Measurements from ENCODE around the gene FAM107B. TPM values are rescaled to one million over a fixed set of nuclear protein-coding genes. Genes with fewer than 3 reads are reported as not detected.

Gene FAM107B
- total RNA-seq, 1 experiment from 2014 or later, result 41.6 TPM

DNA sequence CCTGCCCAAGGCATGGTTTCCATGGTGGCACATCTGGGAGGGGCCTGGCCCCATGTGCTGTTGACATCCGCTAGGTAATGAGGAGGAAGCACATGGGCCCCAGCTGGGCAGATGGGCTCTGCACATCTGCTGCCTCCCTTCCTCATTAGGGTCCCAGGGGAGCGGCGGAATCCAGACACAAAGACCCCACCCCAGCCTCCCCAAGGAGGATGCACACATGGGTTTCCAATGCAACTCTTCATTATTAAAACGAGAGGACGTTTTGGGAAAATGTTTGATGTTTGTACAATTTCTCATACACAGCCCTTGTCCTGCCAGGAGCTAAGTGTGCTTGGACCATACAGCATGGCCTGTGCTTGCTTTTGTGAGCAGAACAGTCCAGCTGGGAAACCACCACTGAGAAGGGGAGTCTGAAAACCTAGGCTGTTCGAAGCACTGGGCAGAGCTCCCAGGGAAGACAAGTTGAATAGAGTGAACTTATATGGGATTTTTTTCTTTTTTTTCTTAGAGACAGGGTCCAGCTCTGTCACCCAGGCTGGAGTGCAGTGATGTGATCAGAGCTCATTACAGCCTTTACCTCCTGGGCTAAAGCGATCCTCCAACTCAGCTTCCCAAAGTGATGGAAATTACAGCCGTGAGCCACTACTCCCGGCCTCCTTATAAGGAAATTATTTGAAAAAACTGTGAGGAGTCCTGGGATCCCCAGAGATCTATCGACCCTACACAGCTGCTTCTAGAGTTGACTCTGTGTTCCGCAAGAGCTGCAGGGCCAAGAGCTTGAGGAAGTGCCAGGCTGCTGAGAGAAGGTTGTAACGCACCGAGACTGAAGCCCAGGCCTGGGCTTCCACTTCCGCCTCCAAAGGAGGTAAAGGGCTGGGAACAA lies 23.4 kb downstream of the FAM107B start:
- Histone ChIP-seq H3K27ac (ENCODE audit: low read depth, low read length) (no peak overlapping the region), H3K4me3 (replicated peaks in 1 of 2; ENCODE audit: low read depth in 1 of 2, low read length in 2 of 2) (no peak overlapping the region), H3K9me2 (ENCODE audit: insufficient read depth) (no peaks in the 10 kb centered on the region), H2AFZ (ENCODE audit: low read depth, low read length, poor library complexity, severe bottlenecking) (no peak overlapping the region), H3K36me3 (ENCODE audit: control insufficient read depth in 1 of 2, insufficient read depth in 2 of 2, low read length in 2 of 2) (no peaks in the 10 kb centered on the region), H3K9me3 (ENCODE audit: control insufficient read depth in 1 of 2, insufficient read depth in 1 of 2, low read depth in 1 of 2, low read length in 2 of 2) (no peaks in the 10 kb centered on the region), H3K4me2 (ENCODE audit: low read length) (no peak overlapping the region), H3K9ac (ENCODE audit: low read length) (no peak overlapping the region), H3K27me3 (ENCODE audit: insufficient read depth, low read length) (peaks cover 14% of the 10 kb centered on the region; the same call in 1 of the 2 replicates), H3K4me1 (ENCODE audit: control insufficient read depth in 1 of 2, insufficient read depth in 2 of 2, low read length in 2 of 2) (no peaks in the 10 kb centered on the region), H4K20me1 (ENCODE audit: insufficient read depth) (no peaks in the 10 kb centered on the region), H3K79me2 (ENCODE audit: insufficient read depth, low read length) (no peaks in the 10 kb centered on the region)
- ChIA-PET POLR2A (no interaction called here), RAD21 (ENCODE audit: low non-redundant PET in 1 of 2, low total read pairs in 2 of 2, uncharacterized antibody in 2 of 2, unreplicated experiment in 2 of 2) (no interaction called here), CTCF (no interaction called here)
- DNase-seq (ENCODE audit: low read depth, low spot score) (no peak), ATAC-seq (no peak)
- no TSS peak for BruUV-seq (replicated peaks)
- no peak for TF ChIP-seq YY1 (IDR thresholded peaks at IDR 0.05; ENCODE audit: extremely low read depth, insufficient replicate concordance, low read depth, low read length)
- TF ChIP-seq ZFX (IDR thresholded peaks at IDR 0.05), result no peak
- no peak for TF ChIP-seq EGR1 (IDR thresholded peaks at IDR 0.05; ENCODE audit: low read depth)
- TF ChIP-seq, protein P1, sequence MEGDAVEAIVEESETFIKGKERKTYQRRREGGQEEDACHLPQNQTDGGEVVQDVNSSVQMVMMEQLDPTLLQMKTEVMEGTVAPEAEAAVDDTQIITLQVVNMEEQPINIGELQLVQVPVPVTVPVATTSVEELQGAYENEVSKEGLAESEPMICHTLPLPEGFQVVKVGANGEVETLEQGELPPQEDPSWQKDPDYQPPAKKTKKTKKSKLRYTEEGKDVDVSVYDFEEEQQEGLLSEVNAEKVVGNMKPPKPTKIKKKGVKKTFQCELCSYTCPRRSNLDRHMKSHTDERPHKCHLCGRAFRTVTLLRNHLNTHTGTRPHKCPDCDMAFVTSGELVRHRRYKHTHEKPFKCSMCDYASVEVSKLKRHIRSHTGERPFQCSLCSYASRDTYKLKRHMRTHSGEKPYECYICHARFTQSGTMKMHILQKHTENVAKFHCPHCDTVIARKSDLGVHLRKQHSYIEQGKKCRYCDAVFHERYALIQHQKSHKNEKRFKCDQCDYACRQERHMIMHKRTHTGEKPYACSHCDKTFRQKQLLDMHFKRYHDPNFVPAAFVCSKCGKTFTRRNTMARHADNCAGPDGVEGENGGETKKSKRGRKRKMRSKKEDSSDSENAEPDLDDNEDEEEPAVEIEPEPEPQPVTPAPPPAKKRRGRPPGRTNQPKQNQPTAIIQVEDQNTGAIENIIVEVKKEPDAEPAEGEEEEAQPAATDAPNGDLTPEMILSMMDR (IDR thresholded peaks at IDR 0.05 in 2 of 3, conservative IDR thresholded peaks at IDR 0.05 in 1 of 3; ENCODE audit: borderline replicate concordance in 1 of 3, insufficient read depth in 1 of 3, low read depth in 2 of 3, low read length in 2 of 3), result no peak
- TF ChIP-seq, protein P2, sequence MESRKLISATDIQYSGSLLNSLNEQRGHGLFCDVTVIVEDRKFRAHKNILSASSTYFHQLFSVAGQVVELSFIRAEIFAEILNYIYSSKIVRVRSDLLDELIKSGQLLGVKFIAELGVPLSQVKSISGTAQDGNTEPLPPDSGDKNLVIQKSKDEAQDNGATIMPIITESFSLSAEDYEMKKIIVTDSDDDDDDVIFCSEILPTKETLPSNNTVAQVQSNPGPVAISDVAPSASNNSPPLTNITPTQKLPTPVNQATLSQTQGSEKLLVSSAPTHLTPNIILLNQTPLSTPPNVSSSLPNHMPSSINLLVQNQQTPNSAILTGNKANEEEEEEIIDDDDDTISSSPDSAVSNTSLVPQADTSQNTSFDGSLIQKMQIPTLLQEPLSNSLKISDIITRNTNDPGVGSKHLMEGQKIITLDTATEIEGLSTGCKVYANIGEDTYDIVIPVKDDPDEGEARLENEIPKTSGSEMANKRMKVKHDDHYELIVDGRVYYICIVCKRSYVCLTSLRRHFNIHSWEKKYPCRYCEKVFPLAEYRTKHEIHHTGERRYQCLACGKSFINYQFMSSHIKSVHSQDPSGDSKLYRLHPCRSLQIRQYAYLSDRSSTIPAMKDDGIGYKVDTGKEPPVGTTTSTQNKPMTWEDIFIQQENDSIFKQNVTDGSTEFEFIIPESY (IDR thresholded peaks at IDR 0.05; ENCODE audit: extremely low read depth, insufficient replicate concordance, low read length), result no peak
- TF ChIP-seq EZH2phosphoT487 (IDR thresholded peaks at IDR 0.05; ENCODE audit: borderline replicate concordance), result no peak
- TF ChIP-seq, protein P3, sequence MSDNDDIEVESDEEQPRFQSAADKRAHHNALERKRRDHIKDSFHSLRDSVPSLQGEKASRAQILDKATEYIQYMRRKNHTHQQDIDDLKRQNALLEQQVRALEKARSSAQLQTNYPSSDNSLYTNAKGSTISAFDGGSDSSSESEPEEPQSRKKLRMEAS (IDR thresholded peaks at IDR 0.05), result no peak
- TF ChIP-seq, protein P4, sequence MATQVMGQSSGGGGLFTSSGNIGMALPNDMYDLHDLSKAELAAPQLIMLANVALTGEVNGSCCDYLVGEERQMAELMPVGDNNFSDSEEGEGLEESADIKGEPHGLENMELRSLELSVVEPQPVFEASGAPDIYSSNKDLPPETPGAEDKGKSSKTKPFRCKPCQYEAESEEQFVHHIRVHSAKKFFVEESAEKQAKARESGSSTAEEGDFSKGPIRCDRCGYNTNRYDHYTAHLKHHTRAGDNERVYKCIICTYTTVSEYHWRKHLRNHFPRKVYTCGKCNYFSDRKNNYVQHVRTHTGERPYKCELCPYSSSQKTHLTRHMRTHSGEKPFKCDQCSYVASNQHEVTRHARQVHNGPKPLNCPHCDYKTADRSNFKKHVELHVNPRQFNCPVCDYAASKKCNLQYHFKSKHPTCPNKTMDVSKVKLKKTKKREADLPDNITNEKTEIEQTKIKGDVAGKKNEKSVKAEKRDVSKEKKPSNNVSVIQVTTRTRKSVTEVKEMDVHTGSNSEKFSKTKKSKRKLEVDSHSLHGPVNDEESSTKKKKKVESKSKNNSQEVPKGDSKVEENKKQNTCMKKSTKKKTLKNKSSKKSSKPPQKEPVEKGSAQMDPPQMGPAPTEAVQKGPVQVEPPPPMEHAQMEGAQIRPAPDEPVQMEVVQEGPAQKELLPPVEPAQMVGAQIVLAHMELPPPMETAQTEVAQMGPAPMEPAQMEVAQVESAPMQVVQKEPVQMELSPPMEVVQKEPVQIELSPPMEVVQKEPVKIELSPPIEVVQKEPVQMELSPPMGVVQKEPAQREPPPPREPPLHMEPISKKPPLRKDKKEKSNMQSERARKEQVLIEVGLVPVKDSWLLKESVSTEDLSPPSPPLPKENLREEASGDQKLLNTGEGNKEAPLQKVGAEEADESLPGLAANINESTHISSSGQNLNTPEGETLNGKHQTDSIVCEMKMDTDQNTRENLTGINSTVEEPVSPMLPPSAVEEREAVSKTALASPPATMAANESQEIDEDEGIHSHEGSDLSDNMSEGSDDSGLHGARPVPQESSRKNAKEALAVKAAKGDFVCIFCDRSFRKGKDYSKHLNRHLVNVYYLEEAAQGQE (IDR thresholded peaks at IDR 0.05; ENCODE audit: low read depth), result no peak
- TF ChIP-seq, protein P5, sequence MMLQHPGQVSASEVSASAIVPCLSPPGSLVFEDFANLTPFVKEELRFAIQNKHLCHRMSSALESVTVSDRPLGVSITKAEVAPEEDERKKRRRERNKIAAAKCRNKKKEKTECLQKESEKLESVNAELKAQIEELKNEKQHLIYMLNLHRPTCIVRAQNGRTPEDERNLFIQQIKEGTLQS (IDR thresholded peaks at IDR 0.05), result no peak
- no peak for TF ChIP-seq SRF (IDR thresholded peaks at IDR 0.05; ENCODE audit: low read depth)
- TF ChIP-seq SP1 (IDR thresholded peaks at IDR 0.05; ENCODE audit: low read depth), result no peak
- no peak for TF ChIP-seq SIN3A (IDR thresholded peaks at IDR 0.05; ENCODE audit: low read depth)
- no peak for TF ChIP-seq ZNF274 (IDR thresholded peaks at IDR 0.05; ENCODE audit: low read depth, low read length)
- no peak for TF ChIP-seq CEBPB (IDR thresholded peaks at IDR 0.05; ENCODE audit: low read depth)
- TF ChIP-seq ELF1 (IDR thresholded peaks at IDR 0.05; ENCODE audit: borderline replicate concordance, low read depth), result no peak
- TF ChIP-seq CBX3 (IDR thresholded peaks at IDR 0.05; ENCODE audit: low read depth), result no peak
- no peak for TF ChIP-seq RAD21 (IDR thresholded peaks at IDR 0.05; ENCODE audit: low read depth)
- TF ChIP-seq POLR2A (IDR thresholded peaks at IDR 0.05; ENCODE audit: borderline replicate concordance, extremely low read depth, insufficient read depth, insufficient read length), result no peak
- no peak for TF ChIP-seq FOSL1 (IDR thresholded peaks at IDR 0.05; ENCODE audit: low read depth)
- TF ChIP-seq POLR2AphosphoS5 (IDR thresholded peaks at IDR 0.05; ENCODE audit: low read depth, low read length), result no peak
- intact Hi-C loops (cut with micrococcal nuclease), result no loop called here
